Measurements from ENCODE around the gene SMC2.
A peak's percentile ranks its signal among the peaks of the same experiment; 100 is the strongest.

The SMC2 gene

DNA sequence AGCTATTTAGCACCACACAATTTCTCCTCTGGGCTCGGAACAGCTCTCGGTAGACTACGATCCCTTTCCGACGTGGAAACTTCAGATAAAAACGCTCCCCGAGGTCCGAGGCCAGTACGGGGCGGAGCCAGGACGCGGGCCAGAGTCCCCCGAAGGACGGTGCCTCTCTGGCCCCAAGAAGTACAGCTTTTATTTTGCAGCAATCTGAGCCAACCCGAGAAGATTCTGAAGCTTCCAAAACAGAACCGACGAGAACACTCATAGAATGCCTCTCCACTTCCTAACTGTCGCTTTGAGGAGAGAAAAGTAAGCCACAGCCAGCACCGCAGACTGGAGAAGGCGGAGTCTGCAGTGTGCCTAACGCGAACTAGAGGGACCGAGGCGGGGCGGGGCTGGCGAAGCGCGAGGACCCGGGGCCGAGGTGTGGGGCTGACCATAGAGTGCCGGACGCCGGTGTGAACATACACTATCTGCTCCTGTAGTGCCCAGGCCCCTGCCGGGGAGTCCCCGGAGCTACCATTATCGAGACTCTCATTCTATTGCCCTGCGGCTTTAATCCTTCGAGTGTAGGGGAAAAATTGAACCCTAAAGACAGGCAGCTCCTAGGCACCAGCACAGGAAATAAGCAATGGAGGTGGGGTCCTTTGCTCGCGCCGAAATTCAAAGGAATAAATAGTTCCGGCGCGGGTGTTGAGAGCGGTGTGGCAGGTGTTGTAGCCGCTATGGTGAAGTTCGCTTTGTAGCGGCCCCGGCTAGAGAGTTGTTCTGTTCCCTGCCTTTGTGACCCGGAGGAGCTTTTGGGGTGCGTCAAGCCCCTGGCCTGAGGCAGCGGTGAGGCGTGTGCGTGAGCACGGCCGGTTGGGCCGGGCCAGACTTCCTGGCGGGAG lies at the start of gene SMC2:
Gene SMC2 (plus strand): TSS at position 663 of the 887 bp plus-strand sequence. CDS start 1,076 bp downstream, outside the sequence.
- Mint-ChIP-seq H3K4me1 (peaks cover 55% of the 10 kb centered on the region), H3K27ac (peak within 1 kb of the TSS; percentile 100), H3K27me3 (ENCODE audit: low read depth) (no peaks in the 10 kb centered on the region), H3K36me3 (ENCODE audit: low read depth) (peaks cover 4% of the 10 kb centered on the region), H3K4me3 (peak within 1 kb of the TSS; percentile 99), H3K9me3 (no peaks in the 10 kb centered on the region)
- TF ChIP-seq, protein P1, sequence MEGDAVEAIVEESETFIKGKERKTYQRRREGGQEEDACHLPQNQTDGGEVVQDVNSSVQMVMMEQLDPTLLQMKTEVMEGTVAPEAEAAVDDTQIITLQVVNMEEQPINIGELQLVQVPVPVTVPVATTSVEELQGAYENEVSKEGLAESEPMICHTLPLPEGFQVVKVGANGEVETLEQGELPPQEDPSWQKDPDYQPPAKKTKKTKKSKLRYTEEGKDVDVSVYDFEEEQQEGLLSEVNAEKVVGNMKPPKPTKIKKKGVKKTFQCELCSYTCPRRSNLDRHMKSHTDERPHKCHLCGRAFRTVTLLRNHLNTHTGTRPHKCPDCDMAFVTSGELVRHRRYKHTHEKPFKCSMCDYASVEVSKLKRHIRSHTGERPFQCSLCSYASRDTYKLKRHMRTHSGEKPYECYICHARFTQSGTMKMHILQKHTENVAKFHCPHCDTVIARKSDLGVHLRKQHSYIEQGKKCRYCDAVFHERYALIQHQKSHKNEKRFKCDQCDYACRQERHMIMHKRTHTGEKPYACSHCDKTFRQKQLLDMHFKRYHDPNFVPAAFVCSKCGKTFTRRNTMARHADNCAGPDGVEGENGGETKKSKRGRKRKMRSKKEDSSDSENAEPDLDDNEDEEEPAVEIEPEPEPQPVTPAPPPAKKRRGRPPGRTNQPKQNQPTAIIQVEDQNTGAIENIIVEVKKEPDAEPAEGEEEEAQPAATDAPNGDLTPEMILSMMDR (IDR thresholded peaks at IDR 0.05; ENCODE audit: unreplicated experiment in 3 of 3) = no peak

DNA sequence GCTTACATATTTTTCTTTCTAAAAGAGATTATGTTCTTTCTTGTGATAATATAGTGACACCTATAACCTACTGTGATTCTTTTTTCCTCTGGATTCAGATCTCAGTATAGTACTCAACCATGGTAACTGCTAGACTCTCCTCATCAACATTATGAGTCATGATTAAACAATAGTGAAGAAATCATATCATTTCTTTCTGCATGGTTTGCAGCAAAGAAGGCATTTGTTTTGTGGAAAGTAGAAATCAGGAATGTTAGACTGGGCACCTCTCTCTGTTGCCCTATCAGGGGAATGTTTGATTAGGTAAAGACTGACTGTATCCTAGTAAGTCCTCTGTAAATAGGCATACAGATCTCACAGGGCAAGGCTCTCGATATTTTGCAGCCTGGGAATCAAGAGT lies 25.6 kb upstream of the SMC2 start:
- no peak overlapping the region for H3K4me3 Mint-ChIP-seq

DNA sequence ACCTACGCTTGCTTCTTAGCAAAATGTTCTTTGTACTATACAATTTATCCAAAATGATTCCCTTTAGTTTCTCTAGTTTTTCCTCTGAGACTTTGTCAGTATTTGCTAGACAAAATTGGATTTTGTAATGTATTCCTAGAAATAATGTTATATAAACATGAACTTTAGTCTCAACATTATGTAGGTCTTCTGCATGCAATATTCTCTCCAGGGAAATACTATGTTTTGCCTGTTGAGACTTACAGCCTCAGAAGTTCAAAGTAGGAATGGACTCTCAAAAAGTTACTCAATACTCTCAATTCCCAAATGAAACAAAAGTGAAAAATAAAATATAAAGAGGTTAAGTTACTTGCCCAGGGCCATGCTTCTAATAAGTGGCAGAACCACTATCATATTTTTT lies 24.8 kb upstream of the SMC2 start:
- Mint-ChIP-seq H3K9me3 (peaks cover 3% of the 10 kb centered on the region), H3K36me3 (ENCODE audit: low read depth) (no peaks in the 10 kb centered on the region), H3K4me1 (no peaks in the 10 kb centered on the region), H3K27me3 (ENCODE audit: low read depth) (no peaks in the 10 kb centered on the region), H3K27ac (no peak overlapping the region), H3K4me3 (no peak overlapping the region)
- TF ChIP-seq, protein P1 (IDR thresholded peaks at IDR 0.05; ENCODE audit: unreplicated experiment in 3 of 3) = no peak

More for the DNA sequence above, 25.6 kb upstream of the SMC2 start:
- no peaks in the 10 kb centered on the region for H3K27me3 Mint-ChIP-seq (ENCODE audit: low read depth)
- TF ChIP-seq, protein P1 (IDR thresholded peaks at IDR 0.05; ENCODE audit: unreplicated experiment in 3 of 3) = no peak
- H3K27ac Mint-ChIP-seq = no peak overlapping the region
- H3K36me3 Mint-ChIP-seq (ENCODE audit: low read depth) = no peaks in the 10 kb centered on the region
- peaks cover 3% of the 10 kb centered on the region for H3K9me3 Mint-ChIP-seq
- H3K4me1 Mint-ChIP-seq = no peaks in the 10 kb centered on the region

DNA sequence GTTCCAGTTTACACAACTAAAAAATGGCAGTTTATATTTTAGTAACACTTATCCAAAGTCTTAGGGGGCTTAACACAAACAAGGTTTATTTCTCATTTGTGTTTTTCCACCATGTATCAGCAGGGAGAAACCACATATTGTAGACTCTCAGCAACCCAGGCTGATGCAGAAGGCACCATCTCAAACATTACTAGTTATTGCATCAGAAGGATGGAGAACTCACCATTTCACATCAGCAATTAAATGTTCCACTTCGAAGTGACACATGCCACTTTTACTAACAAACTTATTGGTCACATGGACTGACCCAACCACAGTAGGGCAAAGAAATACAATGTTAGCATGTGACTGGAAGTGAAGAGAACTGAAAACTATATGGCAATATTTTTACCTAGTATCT lies 22.5 kb upstream of the SMC2 start:
- TF ChIP-seq, protein P1 (IDR thresholded peaks at IDR 0.05; ENCODE audit: unreplicated experiment in 3 of 3) = no peak
- Mint-ChIP-seq H3K9me3 (no peaks in the 10 kb centered on the region), H3K4me3 (no peak overlapping the region), H3K36me3 (ENCODE audit: low read depth) (no peaks in the 10 kb centered on the region), H3K4me1 (no peaks in the 10 kb centered on the region), H3K27me3 (ENCODE audit: low read depth) (no peaks in the 10 kb centered on the region), H3K27ac (no peak overlapping the region)

DNA sequence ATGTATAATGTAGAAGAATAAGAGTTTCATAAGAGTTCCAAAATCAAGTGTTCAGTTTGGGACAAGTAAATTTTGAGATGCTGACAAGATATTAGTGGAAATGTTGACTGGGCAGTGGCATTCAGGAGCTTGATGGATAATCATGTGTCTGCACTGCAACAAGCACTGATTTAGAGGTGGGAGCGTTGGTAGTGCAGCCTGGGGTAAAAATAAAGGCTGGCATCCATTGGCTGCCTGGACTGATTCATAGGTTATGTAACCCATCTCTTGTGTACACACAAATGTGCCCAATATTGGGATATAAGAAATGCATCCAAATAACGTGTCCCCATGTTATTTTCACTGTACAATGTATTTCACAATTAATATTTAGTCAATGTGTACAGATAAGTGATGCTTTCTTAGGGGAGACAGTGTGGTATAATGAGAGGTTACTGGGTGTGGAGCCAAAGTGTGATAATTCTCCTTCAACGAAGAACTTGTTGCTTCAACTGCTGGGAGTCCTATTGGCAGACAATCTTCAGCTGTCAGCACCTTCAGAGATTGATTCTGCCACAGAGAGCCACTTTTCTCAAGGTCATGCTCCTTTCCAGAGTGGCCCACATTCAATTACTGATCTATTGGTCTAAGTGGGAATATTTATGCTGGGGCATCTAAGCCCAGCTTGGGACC lies 20.9 kb upstream of the SMC2 start:
- TF ChIP-seq, protein P1 (IDR thresholded peaks at IDR 0.05; ENCODE audit: unreplicated experiment in 3 of 3) = no peak
- Mint-ChIP-seq H3K27ac (no peak overlapping the region), H3K4me1 (no peaks in the 10 kb centered on the region), H3K36me3 (ENCODE audit: low read depth) (no peaks in the 10 kb centered on the region), H3K9me3 (peaks cover 6% of the 10 kb centered on the region), H3K27me3 (ENCODE audit: low read depth) (no peaks in the 10 kb centered on the region), H3K4me3 (no peak overlapping the region)
